AG10803 (cell line): ENCODE results near the gene HOXB5.
A peak's percentile ranks its signal among the peaks of the same experiment; 100 is the strongest.

Source experiments
- DNase-seq: peaks from one replicate; pipeline ENCODE4 v3.0.0; 2010; ENCODE audit warnings: low read depth
- H3K4me3 ChIP-seq: 2 replicates; pipeline ENCODE4 v1.5.1; 2011; ENCODE audit warnings: mild to moderate bottlenecking, low read length, control low read depth
- CTCF ChIP-seq: conservative IDR thresholded peaks from 2 replicates; pipeline ENCODE4 v1.5.1; 2011; ENCODE audit warnings: mild to moderate bottlenecking, low read length, control low read depth, inconsistent platforms

The HOXB5 gene

DNA sequence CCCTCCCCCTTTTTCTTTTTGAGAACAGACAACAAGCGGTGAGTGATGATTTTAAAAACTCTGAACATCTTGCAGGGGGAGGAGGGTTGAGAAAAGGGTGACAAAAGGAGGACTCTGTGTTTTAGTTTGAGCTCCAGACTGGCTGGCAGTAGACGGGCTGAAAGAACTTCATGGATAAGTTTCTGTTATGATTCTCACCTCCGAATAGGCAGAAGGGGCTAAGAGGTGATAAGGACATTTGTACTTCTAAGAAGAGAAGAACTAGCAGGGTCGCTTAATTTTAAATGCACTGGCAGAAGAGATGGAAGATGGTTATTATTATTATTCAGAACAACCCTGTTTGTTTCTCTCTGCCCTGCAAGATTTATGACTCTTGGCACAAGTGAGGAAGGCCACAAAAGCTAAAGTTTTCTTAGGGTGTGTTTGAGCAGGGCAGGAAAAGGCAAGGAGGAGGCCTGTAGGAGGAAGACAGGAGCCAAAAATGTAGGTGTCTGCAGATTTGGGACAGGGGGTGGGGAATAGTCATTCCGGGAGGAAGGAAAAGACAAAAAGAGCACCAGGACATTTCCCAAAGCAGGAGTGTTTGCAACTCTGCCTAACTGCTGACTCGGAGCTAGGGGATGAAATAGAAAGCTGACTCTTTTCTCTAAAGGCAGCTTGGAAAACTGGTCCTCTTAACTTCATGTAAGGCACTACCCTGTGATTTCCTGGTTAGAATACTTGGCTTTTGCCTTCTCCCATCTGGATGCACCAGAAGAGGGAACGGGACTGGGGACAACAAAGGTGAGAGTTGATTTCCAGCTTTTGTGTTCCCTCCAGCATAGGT, 36.8 kb downstream of the HOXB5 start:
- H3K4me3 ChIP-seq: peak overlapping the region; percentile 20
- no peak for TF ChIP-seq CTCF
- no peak for DNase-seq

- no peak for DNase-seq
- peak overlapping the region; percentile 60 for H3K4me3 ChIP-seq
- TF ChIP-seq CTCF: no peak
Measured at GRCh38 chr17:48556229-48556575, 37.4 kb downstream of the HOXB5 start.

- peak; percentile 95 for DNase-seq
- no peak for TF ChIP-seq CTCF
- H3K4me3 ChIP-seq: peak overlapping the region; percentile 60
Measured at GRCh38 chr17:48555258-48556228, 38.0 kb downstream of the HOXB5 start.

- peak overlapping the region; percentile 60 for H3K4me3 ChIP-seq
- no peak for TF ChIP-seq CTCF
- DNase-seq: no peak
Measured at GRCh38 chr17:48554412-48555257, 38.9 kb downstream of the HOXB5 start.

GRCh38 chr17:48553826-48554225, 39.8 kb downstream of the HOXB5 start:
- DNase-seq: no peak
- H3K4me3 ChIP-seq: peak overlapping the region; percentile 60
- TF ChIP-seq CTCF: no peak

- no peak for DNase-seq
- H3K4me3 ChIP-seq: peak overlapping the region; percentile 33
- no peak for TF ChIP-seq CTCF
Measured at GRCh38 chr17:48553190-48553547, 40.4 kb downstream of the HOXB5 start.
